ENCODE results near the gene PLXNA4. TPM values are rescaled to one million over a fixed set of nuclear protein-coding genes. Genes with fewer than 3 reads are reported as not detected.
A peak's percentile ranks its signal among the peaks of the same experiment; 100 is the strongest.

The PLXNA4 gene
- total and polyA plus RNA-seq, 2 experiments from 2014 or later, result 0.08 to 0.80 TPM

DNA sequence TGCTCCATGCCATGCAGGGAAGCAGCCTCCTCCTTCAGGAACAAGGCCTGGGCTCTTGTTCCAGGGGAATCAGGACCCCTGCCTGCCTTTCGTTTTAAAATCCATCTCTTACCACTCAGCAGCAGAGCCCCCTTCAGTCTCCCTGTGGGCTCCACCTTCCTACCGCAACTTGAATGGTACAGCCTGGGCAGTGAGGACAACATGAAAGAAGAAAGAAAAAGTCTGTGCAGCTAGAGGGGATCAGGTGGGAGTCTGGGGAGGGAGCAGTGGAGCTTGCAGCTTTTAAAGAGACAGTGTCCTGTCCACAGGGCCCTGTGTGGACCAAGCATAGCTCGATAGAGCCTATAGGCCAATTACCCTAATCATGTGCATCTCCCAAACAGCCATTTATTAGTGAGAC is 3.7 kb downstream of the PLXNA4 start (continued):
- TF ChIP-seq, protein P1, sequence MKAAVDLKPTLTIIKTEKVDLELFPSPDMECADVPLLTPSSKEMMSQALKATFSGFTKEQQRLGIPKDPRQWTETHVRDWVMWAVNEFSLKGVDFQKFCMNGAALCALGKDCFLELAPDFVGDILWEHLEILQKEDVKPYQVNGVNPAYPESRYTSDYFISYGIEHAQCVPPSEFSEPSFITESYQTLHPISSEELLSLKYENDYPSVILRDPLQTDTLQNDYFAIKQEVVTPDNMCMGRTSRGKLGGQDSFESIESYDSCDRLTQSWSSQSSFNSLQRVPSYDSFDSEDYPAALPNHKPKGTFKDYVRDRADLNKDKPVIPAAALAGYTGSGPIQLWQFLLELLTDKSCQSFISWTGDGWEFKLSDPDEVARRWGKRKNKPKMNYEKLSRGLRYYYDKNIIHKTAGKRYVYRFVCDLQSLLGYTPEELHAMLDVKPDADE (IDR thresholded peaks at IDR 0.05), result no peak
- TF ChIP-seq ZNF114 (CRISPR knock-in tag; IDR thresholded peaks at IDR 0.05) (no peak), ZNF331 (CRISPR knock-in tag; IDR thresholded peaks at IDR 0.05; ENCODE audit: low read depth) (no peak), STAT1 (IDR thresholded peaks at IDR 0.05; ENCODE audit: unreplicated experiment) (no peak), NANOG (IDR thresholded peaks at IDR 0.05; ENCODE audit: borderline replicate concordance) (no peak), POLR2AphosphoS5 (IDR thresholded peaks at IDR 0.05; ENCODE audit: low read depth) (no peak), EZH2 (IDR thresholded peaks at IDR 0.05; ENCODE audit: low read depth, unreplicated experiment) (no peak)
- TF ChIP-seq, protein P2, sequence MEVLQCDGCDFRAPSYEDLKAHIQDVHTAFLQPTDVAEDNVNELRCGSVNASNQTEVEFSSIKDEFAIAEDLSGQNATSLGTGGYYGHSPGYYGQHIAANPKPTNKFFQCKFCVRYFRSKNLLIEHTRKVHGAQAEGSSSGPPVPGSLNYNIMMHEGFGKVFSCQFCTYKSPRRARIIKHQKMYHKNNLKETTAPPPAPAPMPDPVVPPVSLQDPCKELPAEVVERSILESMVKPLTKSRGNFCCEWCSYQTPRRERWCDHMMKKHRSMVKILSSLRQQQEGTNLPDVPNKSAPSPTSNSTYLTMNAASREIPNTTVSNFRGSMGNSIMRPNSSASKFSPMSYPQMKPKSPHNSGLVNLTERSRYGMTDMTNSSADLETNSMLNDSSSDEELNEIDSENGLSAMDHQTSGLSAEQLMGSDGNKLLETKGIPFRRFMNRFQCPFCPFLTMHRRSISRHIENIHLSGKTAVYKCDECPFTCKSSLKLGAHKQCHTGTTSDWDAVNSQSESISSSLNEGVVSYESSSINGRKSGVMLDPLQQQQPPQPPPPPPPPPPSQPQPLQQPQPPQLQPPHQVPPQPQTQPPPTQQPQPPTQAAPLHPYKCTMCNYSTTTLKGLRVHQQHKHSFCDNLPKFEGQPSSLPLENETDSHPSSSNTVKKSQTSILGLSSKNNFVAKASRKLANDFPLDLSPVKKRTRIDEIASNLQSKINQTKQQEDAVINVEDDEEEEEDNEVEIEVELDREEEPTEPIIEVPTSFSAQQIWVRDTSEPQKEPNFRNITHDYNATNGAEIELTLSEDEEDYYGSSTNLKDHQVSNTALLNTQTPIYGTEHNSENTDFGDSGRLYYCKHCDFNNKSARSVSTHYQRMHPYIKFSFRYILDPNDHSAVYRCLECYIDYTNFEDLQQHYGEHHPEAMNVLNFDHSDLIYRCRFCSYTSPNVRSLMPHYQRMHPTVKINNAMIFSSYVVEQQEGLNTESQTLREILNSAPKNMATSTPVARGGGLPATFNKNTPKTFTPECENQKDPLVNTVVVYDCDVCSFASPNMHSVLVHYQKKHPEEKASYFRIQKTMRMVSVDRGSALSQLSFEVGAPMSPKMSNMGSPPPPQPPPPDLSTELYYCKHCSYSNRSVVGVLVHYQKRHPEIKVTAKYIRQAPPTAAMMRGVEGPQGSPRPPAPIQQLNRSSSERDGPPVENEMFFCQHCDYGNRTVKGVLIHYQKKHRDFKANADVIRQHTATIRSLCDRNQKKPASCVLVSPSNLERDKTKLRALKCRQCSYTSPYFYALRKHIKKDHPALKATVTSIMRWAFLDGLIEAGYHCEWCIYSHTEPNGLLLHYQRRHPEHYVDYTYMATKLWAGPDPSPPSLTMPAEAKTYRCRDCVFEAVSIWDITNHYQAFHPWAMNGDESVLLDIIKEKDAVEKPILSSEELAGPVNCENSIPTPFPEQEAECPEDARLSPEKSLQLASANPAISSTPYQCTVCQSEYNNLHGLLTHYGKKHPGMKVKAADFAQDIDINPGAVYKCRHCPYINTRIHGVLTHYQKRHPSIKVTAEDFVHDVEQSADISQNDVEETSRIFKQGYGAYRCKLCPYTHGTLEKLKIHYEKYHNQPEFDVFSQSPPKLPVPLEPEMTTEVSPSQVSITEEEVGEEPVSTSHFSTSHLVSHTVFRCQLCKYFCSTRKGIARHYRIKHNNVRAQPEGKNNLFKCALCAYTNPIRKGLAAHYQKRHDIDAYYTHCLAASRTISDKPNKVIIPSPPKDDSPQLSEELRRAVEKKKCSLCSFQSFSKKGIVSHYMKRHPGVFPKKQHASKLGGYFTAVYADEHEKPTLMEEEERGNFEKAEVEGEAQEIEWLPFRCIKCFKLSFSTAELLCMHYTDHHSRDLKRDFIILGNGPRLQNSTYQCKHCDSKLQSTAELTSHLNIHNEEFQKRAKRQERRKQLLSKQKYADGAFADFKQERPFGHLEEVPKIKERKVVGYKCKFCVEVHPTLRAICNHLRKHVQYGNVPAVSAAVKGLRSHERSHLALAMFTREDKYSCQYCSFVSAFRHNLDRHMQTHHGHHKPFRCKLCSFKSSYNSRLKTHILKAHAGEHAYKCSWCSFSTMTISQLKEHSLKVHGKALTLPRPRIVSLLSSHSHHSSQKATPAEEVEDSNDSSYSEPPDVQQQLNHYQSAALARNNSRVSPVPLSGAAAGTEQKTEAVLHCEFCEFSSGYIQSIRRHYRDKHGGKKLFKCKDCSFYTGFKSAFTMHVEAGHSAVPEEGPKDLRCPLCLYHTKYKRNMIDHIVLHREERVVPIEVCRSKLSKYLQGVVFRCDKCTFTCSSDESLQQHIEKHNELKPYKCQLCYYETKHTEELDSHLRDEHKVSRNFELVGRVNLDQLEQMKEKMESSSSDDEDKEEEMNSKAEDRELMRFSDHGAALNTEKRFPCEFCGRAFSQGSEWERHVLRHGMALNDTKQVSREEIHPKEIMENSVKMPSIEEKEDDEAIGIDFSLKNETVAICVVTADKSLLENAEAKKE (CRISPR knock-in tag; IDR thresholded peaks at IDR 0.05), result no peak

DNA sequence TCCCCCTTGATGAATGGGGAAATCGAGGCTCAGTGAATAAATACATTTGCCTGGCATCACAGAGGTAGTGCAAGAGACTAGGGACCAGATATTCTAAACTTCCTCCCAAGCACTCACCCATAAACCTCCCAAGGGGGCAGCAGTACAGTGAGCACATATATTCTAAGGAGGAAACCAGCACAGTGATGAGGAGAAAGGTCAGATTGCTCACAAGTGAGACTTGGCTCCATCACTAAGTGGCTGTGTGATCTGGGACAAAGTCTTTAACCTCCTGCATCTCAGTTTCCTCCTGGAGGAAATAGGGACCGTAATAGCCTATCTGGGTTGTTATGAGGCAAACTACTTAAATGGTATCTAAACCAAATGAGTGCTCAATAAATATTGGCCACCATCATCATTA is 4.3 kb downstream of the PLXNA4 start:
- peaks cover 55% of the 10 kb centered on the region for H3K27me3 Mint-ChIP-seq (ENCODE audit: insufficient read depth, low read depth, poor library complexity)
- H3F3A ChIP-seq (replicated peaks; ENCODE audit: low read depth), result peaks cover 3% of the 10 kb centered on the region; the same call in 1 of the 2 replicates
- peaks cover 72% of the 10 kb centered on the region for H3K27me3 ChIP-seq (ENCODE audit: insufficient read depth)
- no peak for DNase-seq (ENCODE audit: low spot score)
- no peak for TF ChIP-seq EZH2phosphoT487 (IDR thresholded peaks at IDR 0.05; ENCODE audit: unreplicated experiment)
- no peak for TF ChIP-seq STAT1 (IDR thresholded peaks at IDR 0.05; ENCODE audit: unreplicated experiment)
- no peak for TF ChIP-seq ZNF114 (CRISPR knock-in tag; IDR thresholded peaks at IDR 0.05)
- peaks cover 42% of the 10 kb centered on the region for H3K4me1 ChIP-seq (ENCODE audit: insufficient read depth)
- peak overlapping the region; percentile 71; the same call in 1 of the 2 replicates for H3K4me3 ChIP-seq
- H3K27ac Mint-ChIP-seq, result no peak overlapping the region
- no peaks in the 10 kb centered on the region for H3K36me3 ChIP-seq (ENCODE audit: insufficient read depth)
- no peaks in the 10 kb centered on the region for H3K9me3 Mint-ChIP-seq
- no peak overlapping the region for H3K27ac ChIP-seq (ENCODE audit: low read depth)
- no peaks in the 10 kb centered on the region for H3K9me2 ChIP-seq (ENCODE audit: insufficient read depth)
- ATAC-seq, result no peak
- peaks cover 47% of the 10 kb centered on the region for H3K4me1 Mint-ChIP-seq
- H3K4me2 ChIP-seq, result peak overlapping the region; percentile 93; the same call in 1 of the 2 replicates
- no peaks in the 10 kb centered on the region for H3K36me3 Mint-ChIP-seq (ENCODE audit: low read depth)
- H4K20me1 ChIP-seq (replicated peaks; ENCODE audit: insufficient read depth), result peaks cover 4% of the 10 kb centered on the region; the same call in 1 of the 2 replicates
- H2AFZ ChIP-seq, result no peak overlapping the region
- H3K79me2 ChIP-seq (replicated peaks; ENCODE audit: insufficient read depth), result no peaks in the 10 kb centered on the region
- 0 out of 3 replicates have a peak overlapping the region, but pooled peaks have one; percentile 63 for H3K4me3 Mint-ChIP-seq

Data from GM23338 (cell line).